SK-N-SH (cell line): Measurements from ENCODE around the gene MLC1. TPM values are rescaled to one million over a fixed set of nuclear protein-coding genes. Genes with fewer than 3 reads are reported as not detected.

Experiments
- CTCF ChIA-PET: fragments of 300-600, 350-600 bp; formaldehyde crosslinking; extraction: SDS; loops from one replicate; lab custom pipeline; 2021; lab: Yijun Ruan, JAX
- POLR2A ChIA-PET: fragments of 350-600 bp; sonication (Branson Sonifier 250); formaldehyde crosslinking; extraction: SDS; loops from one replicate; lab custom pipeline; 2020; ENCODE audit warnings: antibody characterized with exemption, inconsistent platforms; lab: Yijun Ruan, JAX
- DNase-seq: peaks from one replicate; pipeline ENCODE4 v3.0.0; 2012
- H2AFZ ChIP-seq: fragments of 200-600 bp; sonication (generic); 2 replicates; pipeline ENCODE4 v1.8.1; 2016; ENCODE audit warnings: antibody characterized with exemption, mild to moderate bottlenecking, low read depth
- H3F3A ChIP-seq: fragments of 200-600 bp; sonication (generic); replicated peaks from 2 replicates; pipeline ENCODE3; 2016; ENCODE audit warnings: antibody characterized with exemption, mild to moderate bottlenecking; ENCODE audit not compliant: insufficient read depth
- H3K27ac ChIP-seq, 2 experiments: fragments of 200-500 bp in 1 of 2; fragments of 200-600 bp in 1 of 2; sonication (Bioruptor generic) in 1 of 2; sonication (generic), shearing (Covaris generic) in 1 of 2; 2 replicates each; pipeline versions ENCODE4 v1.5.1 to v1.6.1; 2014 to 2016; ENCODE audit warnings: low read depth in 2 of 2, inconsistent platforms in 1 of 2, low read length in 1 of 2, mild to moderate bottlenecking in 1 of 2, mixed read lengths in 1 of 2
- H3K27me3 ChIP-seq: fragments of 200-600 bp; sonication (generic), shearing (Covaris generic); 2 replicates; pipeline ENCODE4 v1.6.1; 2016; ENCODE audit warnings: mixed run types; ENCODE audit not compliant: insufficient read depth
- H3K36me3 ChIP-seq, 2 experiments: fragments of 200-500 bp in 1 of 2; fragments of 200-600 bp in 1 of 2; sonication (Bioruptor generic) in 1 of 2; sonication (generic) in 1 of 2; replicated peaks in 1 of 2; 2 replicates each; pipeline versions ENCODE3 to v1.5.1; 2014 to 2016; ENCODE audit warnings: low read length in 1 of 2, mild to moderate bottlenecking in 1 of 2; ENCODE audit not compliant: insufficient read depth in 2 of 2, control insufficient read depth in 1 of 2
- H3K4me1 ChIP-seq, 2 experiments: fragments of 200-500 bp in 1 of 2; fragments of 200-600 bp in 1 of 2; sonication (Bioruptor generic) in 1 of 2; sonication (generic), shearing (Covaris generic) in 1 of 2; 2 replicates each; pipeline versions ENCODE4 v1.5.1 to v1.6.1; 2014 to 2016; ENCODE audit warnings: low read depth in 1 of 2, low read length in 1 of 2, mixed run types in 1 of 2; ENCODE audit not compliant: insufficient read depth in 2 of 2, control insufficient read depth in 1 of 2
- H3K4me2 ChIP-seq: fragments of 200-600 bp; sonication (generic), shearing (Covaris generic); 2 replicates; pipeline ENCODE4 v1.6.1; 2017; ENCODE audit warnings: mixed run types
- H3K4me3 ChIP-seq, 2 experiments: fragments of 200-500 bp in 1 of 2; fragments of 200-600 bp in 1 of 2; sonication (Bioruptor generic) in 1 of 2; sonication (generic), shearing (Covaris generic) in 1 of 2; 2 replicates each; pipeline versions ENCODE4 v1.5.1 to v1.8.1; 2014 to 2016; ENCODE audit warnings: low read depth in 2 of 2, inconsistent platforms in 1 of 2, low read length in 1 of 2, mild to moderate bottlenecking in 1 of 2, mixed read lengths in 1 of 2, moderate library complexity in 1 of 2
- H3K79me2 ChIP-seq: fragments of 200-600 bp; sonication (generic); 2 replicates; pipeline ENCODE4 v1.8.1; 2017; ENCODE audit warnings: mild to moderate bottlenecking; ENCODE audit not compliant: insufficient read depth
- H3K9ac ChIP-seq: fragments of 200-600 bp; sonication (generic); 2 replicates; pipeline ENCODE4 v1.6.1; 2017; ENCODE audit warnings: mixed run types
- H3K9me2 ChIP-seq: fragments of 200-600 bp; sonication (generic); 2 replicates; pipeline ENCODE4 v1.6.1; 2017; ENCODE audit warnings: mixed run types
- H3K9me3 ChIP-seq: fragments of 200-600 bp; sonication (generic); 2 replicates; pipeline ENCODE4 v1.6.1; 2017; ENCODE audit warnings: mixed run types, mild to moderate bottlenecking, moderate library complexity
- H4K20me1 ChIP-seq: fragments of 200-600 bp; sonication (generic); 2 replicates; pipeline ENCODE4 v1.6.1; 2017; ENCODE audit warnings: mild to moderate bottlenecking, mixed run types; ENCODE audit not compliant: insufficient read depth
- CHD2 ChIP-seq: fragments of 150-350 bp; IDR thresholded peaks from 2 replicates; pipeline ENCODE4 v1.6.1; 2018; ENCODE audit warnings: low read length; ENCODE audit not compliant: partially characterized antibody
- ELF1 ChIP-seq: IDR thresholded peaks from 2 replicates; pipeline ENCODE4 v1.4.0; 2012
- EZH2phosphoT487 ChIP-seq: fragments of 200-600 bp; sonication (generic); IDR thresholded peaks from 2 replicates; pipeline ENCODE4 v1.6.1; 2017; ENCODE audit warnings: low read depth, mixed run types, mild to moderate bottlenecking, antibody characterized with exemption, moderate library complexity, borderline replicate concordance
- FOSL2 ChIP-seq: IDR thresholded peaks from 2 replicates; pipeline ENCODE4 v1.4.0; 2012; ENCODE audit warnings: low read depth, mild to moderate bottlenecking, moderate library complexity, borderline replicate concordance
- IRF3 ChIP-seq: fragments of 150-350 bp; IDR thresholded peaks from 2 replicates; pipeline ENCODE4 v1.6.1; 2016; ENCODE audit warnings: mild to moderate bottlenecking, low read depth, low read length
- JUND ChIP-seq: IDR thresholded peaks from 2 replicates; pipeline ENCODE4 v1.4.0; 2012
- MEF2A ChIP-seq: IDR thresholded peaks from 2 replicates; pipeline ENCODE4 v1.4.0; 2012; ENCODE audit warnings: low read depth, borderline replicate concordance
- MXI1 ChIP-seq: IDR thresholded peaks from 2 replicates; pipeline ENCODE4 v1.6.1; 2012; ENCODE audit warnings: mild to moderate bottlenecking, low read depth, low read length, improper control_type of control experiment
- NFIC ChIP-seq: IDR thresholded peaks from 2 replicates; pipeline ENCODE4 v1.4.0; 2012; ENCODE audit warnings: borderline replicate concordance
- NRF1 ChIP-seq: IDR thresholded peaks from 2 replicates; pipeline ENCODE4 v1.6.1; 2012; ENCODE audit warnings: low read depth, mild to moderate bottlenecking, low read length
- RFX5 ChIP-seq: IDR thresholded peaks from 2 replicates; pipeline ENCODE4 v1.6.1; 2012; ENCODE audit warnings: mild to moderate bottlenecking, improper control_type of control experiment, low read length
- RXRA ChIP-seq: IDR thresholded peaks from 2 replicates; pipeline ENCODE4 v1.4.0; 2012; ENCODE audit warnings: low read depth, mild to moderate bottlenecking, borderline replicate concordance
- SIN3A ChIP-seq: IDR thresholded peaks from 2 replicates; pipeline ENCODE4 v1.6.1; 2012; ENCODE audit warnings: low read depth, mild to moderate bottlenecking, low read length, moderate library complexity, borderline replicate concordance
- SMC3 ChIP-seq: IDR thresholded peaks from 2 replicates; pipeline ENCODE4 v1.6.1; 2012; ENCODE audit warnings: low read depth, low read length, improper control_type of control experiment
- YY1 ChIP-seq: IDR thresholded peaks from 2 replicates; pipeline ENCODE4 v1.4.0; 2012; ENCODE audit warnings: low read depth, mild to moderate bottlenecking
- WGBS: methylation state at CpG from one replicate; pipeline ENCODE4 v1.1.6; 2017; ENCODE audit warnings: low lambda C conversion rate; 5-methylcytosine and 5-hydroxymethylcytosine counted together
- polyA plus RNA-seq, 3 experiments: library from polyadenylated mRNA; depleted of rRNA; stranded (reverse); fragments of >200 nt; gene quantifications; 2 replicates each; pipeline ENCODE4 v1.2.3, GENCODE V29; 2012
- TF ChIP-seq, protein P1 (sequence below): IDR thresholded peaks from 2 replicates; pipeline ENCODE4 v1.4.0; 2012; ENCODE audit warnings: low read depth, borderline replicate concordance
- TF ChIP-seq, protein P2 (sequence below): fragments of 200-600 bp; sonication (generic); IDR thresholded peaks from 2 replicates; pipeline ENCODE4 v1.6.1; 2017; ENCODE audit warnings: antibody characterized with exemption, mild to moderate bottlenecking, moderate library complexity
- TF ChIP-seq, protein P3 (sequence below): IDR thresholded peaks from 2 replicates; pipeline ENCODE4 v1.4.0; 2012; ENCODE audit warnings: low read depth, borderline replicate concordance

The MLC1 gene
- polyA plus RNA-seq, 1 of the 3 experiments (the other 2 are of a cell fraction), result not detected

DNA sequence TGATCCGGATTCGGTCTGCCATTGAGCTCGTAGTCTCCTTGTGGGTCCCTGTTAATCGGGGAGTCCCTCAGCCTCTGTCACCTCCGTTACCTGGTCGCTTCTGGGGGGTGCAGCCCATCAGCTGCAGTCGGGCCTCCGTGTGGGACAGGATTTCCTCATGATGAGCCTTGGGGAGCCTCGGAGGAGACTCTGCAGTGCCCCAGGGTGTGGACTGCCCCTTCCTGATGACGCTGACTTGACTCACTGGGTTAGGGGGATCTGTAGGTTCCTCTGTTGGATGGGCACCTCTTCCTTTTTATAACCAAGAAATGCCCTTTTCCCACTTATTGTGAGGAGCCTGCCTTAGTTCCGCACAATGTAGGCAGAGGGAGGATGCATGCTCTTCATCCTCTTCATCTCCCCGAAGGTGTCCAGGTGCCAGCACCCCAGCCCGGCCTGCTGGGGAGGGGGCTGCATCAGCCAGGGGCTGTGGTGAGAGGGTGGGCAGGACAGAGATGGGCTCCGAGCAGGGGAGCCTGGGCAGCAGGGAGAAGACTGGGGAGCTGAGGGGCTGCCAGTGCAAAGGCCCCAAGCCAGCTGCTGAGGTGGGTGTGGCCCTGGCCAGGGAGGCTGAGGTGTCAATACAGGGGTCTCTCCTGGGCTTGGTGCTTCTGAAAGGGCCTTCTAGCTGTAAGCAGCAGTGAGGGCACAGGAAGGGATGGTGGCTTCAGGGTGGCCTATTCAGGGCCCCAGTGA is 13.6 kb downstream of the MLC1 start:
- POLR2A ChIA-PET, result no interaction called here
- WGBS, result 62% methylated on average over 2 of the region's 14 CpGs
- TF ChIP-seq EZH2phosphoT487 (no peak), FOSL2 (no peak), YY1 (no peak), JUND (no peak), IRF3 (no peak), RFX5 (no peak), RXRA (no peak), CHD2 (no peak), NFIC (no peak), SIN3A (no peak), NRF1 (no peak), MEF2A (no peak), ELF1 (no peak), SMC3 (no peak), MXI1 (no peak)
- TF ChIP-seq, protein P1, sequence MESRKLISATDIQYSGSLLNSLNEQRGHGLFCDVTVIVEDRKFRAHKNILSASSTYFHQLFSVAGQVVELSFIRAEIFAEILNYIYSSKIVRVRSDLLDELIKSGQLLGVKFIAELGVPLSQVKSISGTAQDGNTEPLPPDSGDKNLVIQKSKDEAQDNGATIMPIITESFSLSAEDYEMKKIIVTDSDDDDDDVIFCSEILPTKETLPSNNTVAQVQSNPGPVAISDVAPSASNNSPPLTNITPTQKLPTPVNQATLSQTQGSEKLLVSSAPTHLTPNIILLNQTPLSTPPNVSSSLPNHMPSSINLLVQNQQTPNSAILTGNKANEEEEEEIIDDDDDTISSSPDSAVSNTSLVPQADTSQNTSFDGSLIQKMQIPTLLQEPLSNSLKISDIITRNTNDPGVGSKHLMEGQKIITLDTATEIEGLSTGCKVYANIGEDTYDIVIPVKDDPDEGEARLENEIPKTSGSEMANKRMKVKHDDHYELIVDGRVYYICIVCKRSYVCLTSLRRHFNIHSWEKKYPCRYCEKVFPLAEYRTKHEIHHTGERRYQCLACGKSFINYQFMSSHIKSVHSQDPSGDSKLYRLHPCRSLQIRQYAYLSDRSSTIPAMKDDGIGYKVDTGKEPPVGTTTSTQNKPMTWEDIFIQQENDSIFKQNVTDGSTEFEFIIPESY, result no peak
- TF ChIP-seq, protein P2, sequence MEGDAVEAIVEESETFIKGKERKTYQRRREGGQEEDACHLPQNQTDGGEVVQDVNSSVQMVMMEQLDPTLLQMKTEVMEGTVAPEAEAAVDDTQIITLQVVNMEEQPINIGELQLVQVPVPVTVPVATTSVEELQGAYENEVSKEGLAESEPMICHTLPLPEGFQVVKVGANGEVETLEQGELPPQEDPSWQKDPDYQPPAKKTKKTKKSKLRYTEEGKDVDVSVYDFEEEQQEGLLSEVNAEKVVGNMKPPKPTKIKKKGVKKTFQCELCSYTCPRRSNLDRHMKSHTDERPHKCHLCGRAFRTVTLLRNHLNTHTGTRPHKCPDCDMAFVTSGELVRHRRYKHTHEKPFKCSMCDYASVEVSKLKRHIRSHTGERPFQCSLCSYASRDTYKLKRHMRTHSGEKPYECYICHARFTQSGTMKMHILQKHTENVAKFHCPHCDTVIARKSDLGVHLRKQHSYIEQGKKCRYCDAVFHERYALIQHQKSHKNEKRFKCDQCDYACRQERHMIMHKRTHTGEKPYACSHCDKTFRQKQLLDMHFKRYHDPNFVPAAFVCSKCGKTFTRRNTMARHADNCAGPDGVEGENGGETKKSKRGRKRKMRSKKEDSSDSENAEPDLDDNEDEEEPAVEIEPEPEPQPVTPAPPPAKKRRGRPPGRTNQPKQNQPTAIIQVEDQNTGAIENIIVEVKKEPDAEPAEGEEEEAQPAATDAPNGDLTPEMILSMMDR, result no peak
- TF ChIP-seq, protein P3, sequence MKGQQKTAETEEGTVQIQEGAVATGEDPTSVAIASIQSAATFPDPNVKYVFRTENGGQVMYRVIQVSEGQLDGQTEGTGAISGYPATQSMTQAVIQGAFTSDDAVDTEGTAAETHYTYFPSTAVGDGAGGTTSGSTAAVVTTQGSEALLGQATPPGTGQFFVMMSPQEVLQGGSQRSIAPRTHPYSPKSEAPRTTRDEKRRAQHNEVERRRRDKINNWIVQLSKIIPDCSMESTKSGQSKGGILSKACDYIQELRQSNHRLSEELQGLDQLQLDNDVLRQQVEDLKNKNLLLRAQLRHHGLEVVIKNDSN, result no peak
- CTCF ChIA-PET, result interaction anchor here (0.7 to 1.4 kb wide), 3 partner anchors 20 to 41 kb away, joined by 3 to 5 read pairs (median 3); no protein-coding TSS in a partner anchor
- Histone ChIP-seq H3K4me2 (no peak overlapping the region), H3K9me2 (no peaks in the 10 kb centered on the region), H3K9me3 (no peaks in the 10 kb centered on the region), H3K27ac (no peak overlapping the region), H3K79me2 (no peaks in the 10 kb centered on the region), H3K4me1 (no peaks in the 10 kb centered on the region; a peak in 1 of 4 replicates), H3K9ac (no peak overlapping the region), H3F3A (no peaks in the 10 kb centered on the region), H3K4me3 (no peak overlapping the region), H3K27me3 (no peaks in the 10 kb centered on the region), H2AFZ (no peak overlapping the region), H4K20me1 (no peaks in the 10 kb centered on the region), H3K36me3 (no peaks in the 10 kb centered on the region)
- no peak for DNase-seq
